Measurements from ENCODE around the gene NKX1-1.

The NKX1-1 gene

GRCh38 chr4:1411436-1412375 lies 5.5 kb upstream of the NKX1-1 start:
- H3K36me3 ChIP-seq (ENCODE audit: low read length) = no peaks in the 10 kb centered on the region
- H3K27me3 ChIP-seq (ENCODE audit: low read length) = no peaks in the 10 kb centered on the region

DNA sequence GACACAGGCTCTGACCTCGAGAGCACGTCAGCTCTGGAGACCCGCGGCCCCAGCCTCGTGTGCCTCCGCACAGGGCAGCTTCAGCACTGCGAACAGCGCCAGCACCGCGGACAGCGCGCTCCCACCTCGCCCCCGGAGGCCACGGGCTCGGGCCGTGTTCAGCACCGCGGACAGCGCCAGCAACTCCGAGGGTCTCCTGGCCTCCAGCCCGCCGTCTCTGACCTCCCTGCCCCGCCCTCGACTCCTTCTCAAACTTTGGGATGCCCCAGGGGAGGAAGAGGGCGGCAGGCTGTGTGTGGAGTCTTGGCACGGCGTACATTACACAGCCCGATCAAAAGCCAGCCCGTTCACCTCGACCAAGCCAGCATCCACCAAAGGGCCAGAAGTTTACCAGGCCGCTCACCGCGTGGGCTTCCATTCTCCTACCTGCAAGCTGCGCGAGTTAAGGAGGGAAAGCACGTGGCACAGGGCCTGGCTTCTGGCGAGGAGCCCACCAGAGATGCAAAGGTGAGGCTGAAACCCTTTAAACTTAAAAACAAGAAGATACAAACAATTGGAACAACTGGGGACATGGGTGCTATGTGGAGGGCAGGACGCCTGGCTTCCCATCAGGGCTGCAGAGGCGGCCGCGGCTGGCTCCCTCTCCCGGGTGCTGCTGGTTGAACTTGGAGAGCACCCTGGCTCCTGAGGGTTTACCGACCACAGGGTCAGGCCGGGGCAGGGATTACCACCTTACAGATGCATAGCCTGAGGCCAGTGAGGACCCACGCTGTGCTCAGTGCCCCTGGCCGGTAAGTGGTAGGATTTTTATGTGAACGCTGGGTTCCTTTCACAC lies 4.5 kb upstream of the NKX1-1 start:
- Histone ChIP-seq H3F3A (ENCODE audit: insufficient read depth) (no peaks in the 10 kb centered on the region), H3K36me3 (ENCODE audit: low read length) (no peaks in the 10 kb centered on the region), H3K4me2 (ENCODE audit: low read depth, low read length, poor library complexity, severe bottlenecking) (no peak overlapping the region), H3K9ac (ENCODE audit: low read length) (no peak overlapping the region), H3K9me3 (ENCODE audit: insufficient read depth, low read length) (no peaks in the 10 kb centered on the region), H4K20me1 (ENCODE audit: low read depth, low read length) (no peaks in the 10 kb centered on the region), H3K79me2 (ENCODE audit: insufficient read depth, low read length) (no peaks in the 10 kb centered on the region), H3K27ac (ENCODE audit: low read depth, low read length) (no peak overlapping the region), H3K9me2 (replicated peaks; ENCODE audit: insufficient read depth, low read length) (no peaks in the 10 kb centered on the region), H3K27me3 (ENCODE audit: low read length) (no peaks in the 10 kb centered on the region), H3K4me3 (ENCODE audit: insufficient read depth, low read length, poor library complexity, severe bottlenecking) (no peak overlapping the region), H2AFZ (ENCODE audit: low read depth, low read length, severe bottlenecking) (no peak overlapping the region)
- TF ChIP-seq EZH2phosphoT487 (conservative IDR thresholded peaks at IDR 0.05; ENCODE audit: low read length) = no peak
- TF ChIP-seq, protein P1, sequence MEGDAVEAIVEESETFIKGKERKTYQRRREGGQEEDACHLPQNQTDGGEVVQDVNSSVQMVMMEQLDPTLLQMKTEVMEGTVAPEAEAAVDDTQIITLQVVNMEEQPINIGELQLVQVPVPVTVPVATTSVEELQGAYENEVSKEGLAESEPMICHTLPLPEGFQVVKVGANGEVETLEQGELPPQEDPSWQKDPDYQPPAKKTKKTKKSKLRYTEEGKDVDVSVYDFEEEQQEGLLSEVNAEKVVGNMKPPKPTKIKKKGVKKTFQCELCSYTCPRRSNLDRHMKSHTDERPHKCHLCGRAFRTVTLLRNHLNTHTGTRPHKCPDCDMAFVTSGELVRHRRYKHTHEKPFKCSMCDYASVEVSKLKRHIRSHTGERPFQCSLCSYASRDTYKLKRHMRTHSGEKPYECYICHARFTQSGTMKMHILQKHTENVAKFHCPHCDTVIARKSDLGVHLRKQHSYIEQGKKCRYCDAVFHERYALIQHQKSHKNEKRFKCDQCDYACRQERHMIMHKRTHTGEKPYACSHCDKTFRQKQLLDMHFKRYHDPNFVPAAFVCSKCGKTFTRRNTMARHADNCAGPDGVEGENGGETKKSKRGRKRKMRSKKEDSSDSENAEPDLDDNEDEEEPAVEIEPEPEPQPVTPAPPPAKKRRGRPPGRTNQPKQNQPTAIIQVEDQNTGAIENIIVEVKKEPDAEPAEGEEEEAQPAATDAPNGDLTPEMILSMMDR (IDR thresholded peaks at IDR 0.05; ENCODE audit: insufficient read depth, low read length, poor library complexity, severe bottlenecking) = no peak

More at GRCh38 chr4:1411436-1412375, 5.5 kb upstream of the NKX1-1 start:
- Histone ChIP-seq H3F3A (ENCODE audit: insufficient read depth) (no peaks in the 10 kb centered on the region), H3K9ac (ENCODE audit: low read length) (no peak overlapping the region), H3K4me3 (ENCODE audit: insufficient read depth, low read length, poor library complexity, severe bottlenecking) (no peak overlapping the region), H4K20me1 (ENCODE audit: low read depth, low read length) (no peaks in the 10 kb centered on the region), H2AFZ (ENCODE audit: low read depth, low read length, severe bottlenecking) (no peak overlapping the region), H3K4me2 (ENCODE audit: low read depth, low read length, poor library complexity, severe bottlenecking) (no peak overlapping the region), H3K27ac (ENCODE audit: low read depth, low read length) (no peak overlapping the region), H3K9me2 (replicated peaks; ENCODE audit: insufficient read depth, low read length) (no peaks in the 10 kb centered on the region), H3K9me3 (ENCODE audit: insufficient read depth, low read length) (no peaks in the 10 kb centered on the region), H3K79me2 (ENCODE audit: insufficient read depth, low read length) (no peaks in the 10 kb centered on the region)
- no peak for TF ChIP-seq EZH2phosphoT487 (conservative IDR thresholded peaks at IDR 0.05; ENCODE audit: low read length)
- TF ChIP-seq, protein P1 (IDR thresholded peaks at IDR 0.05; ENCODE audit: insufficient read depth, low read length, poor library complexity, severe bottlenecking) = no peak

GRCh38 chr4:1409491-1410425 lies 3.5 kb upstream of the NKX1-1 start:
- Histone ChIP-seq H3K9me2 (replicated peaks; ENCODE audit: insufficient read depth, low read length) (no peaks in the 10 kb centered on the region), H4K20me1 (ENCODE audit: low read depth, low read length) (no peaks in the 10 kb centered on the region), H3F3A (ENCODE audit: insufficient read depth) (no peaks in the 10 kb centered on the region), H3K27me3 (ENCODE audit: low read length) (no peaks in the 10 kb centered on the region), H3K79me2 (ENCODE audit: insufficient read depth, low read length) (no peaks in the 10 kb centered on the region), H3K4me3 (ENCODE audit: insufficient read depth, low read length, poor library complexity, severe bottlenecking) (no peak overlapping the region), H3K27ac (ENCODE audit: low read depth, low read length) (no peak overlapping the region), H2AFZ (ENCODE audit: low read depth, low read length, severe bottlenecking) (no peak overlapping the region), H3K36me3 (ENCODE audit: low read length) (no peaks in the 10 kb centered on the region), H3K9me3 (ENCODE audit: insufficient read depth, low read length) (no peaks in the 10 kb centered on the region), H3K9ac (ENCODE audit: low read length) (no peak overlapping the region), H3K4me2 (ENCODE audit: low read depth, low read length, poor library complexity, severe bottlenecking) (no peak overlapping the region)
- TF ChIP-seq, protein P1 (IDR thresholded peaks at IDR 0.05; ENCODE audit: insufficient read depth, low read length, poor library complexity, severe bottlenecking) = no peak
- TF ChIP-seq EZH2phosphoT487 (conservative IDR thresholded peaks at IDR 0.05; ENCODE audit: low read length) = no peak
